ENCODE measurements around the gene IL17B.

DNA sequence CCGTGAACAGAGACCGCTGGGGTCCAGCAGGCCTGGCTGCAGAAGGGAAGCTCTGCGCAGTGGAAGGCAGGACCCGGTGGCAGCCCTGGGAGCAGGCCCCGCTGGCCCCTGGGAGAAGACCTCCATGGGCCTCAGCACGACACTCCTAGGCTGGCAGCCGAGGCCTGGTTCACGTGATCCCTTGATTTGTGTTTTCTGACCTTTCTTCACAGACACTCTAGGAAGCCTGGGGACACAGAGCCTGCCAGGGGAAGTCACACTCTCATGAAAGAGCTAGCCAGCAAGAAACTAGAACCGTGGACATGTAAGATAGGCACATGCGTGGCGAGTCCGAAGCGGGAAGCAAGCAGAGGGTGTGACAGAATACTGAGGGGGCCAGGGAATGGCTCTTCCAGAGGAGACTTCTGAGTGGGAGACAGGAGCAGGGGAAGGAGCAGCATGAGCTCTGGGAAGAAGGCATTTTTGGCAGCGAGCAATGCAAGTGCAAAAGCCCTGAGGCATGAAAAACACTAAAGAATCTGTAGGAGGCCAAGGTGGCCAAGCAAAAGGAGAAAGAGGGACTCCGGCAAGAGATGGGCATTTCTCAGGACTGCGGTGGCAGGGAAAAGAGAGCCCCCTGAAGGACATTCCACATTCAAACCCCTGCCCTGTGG, 26.6 kb upstream of the IL17B start:
- TF ChIP-seq GATA2 (IDR thresholded peaks at IDR 0.05; ENCODE audit: low read depth, low read length) (no peak), GATA3 (IDR thresholded peaks at IDR 0.05; ENCODE audit: low read depth, low read length) (no peak)
